AG08396 (cell line): ENCODE measurements around the gene OSBPL9.

ENCODE experiments used
- DNase-seq: peaks from one replicate; pipeline ENCODE4 v3.0.0; 2012; ENCODE audit warnings: low spot score, mixed read lengths

The OSBPL9 gene, protein sequence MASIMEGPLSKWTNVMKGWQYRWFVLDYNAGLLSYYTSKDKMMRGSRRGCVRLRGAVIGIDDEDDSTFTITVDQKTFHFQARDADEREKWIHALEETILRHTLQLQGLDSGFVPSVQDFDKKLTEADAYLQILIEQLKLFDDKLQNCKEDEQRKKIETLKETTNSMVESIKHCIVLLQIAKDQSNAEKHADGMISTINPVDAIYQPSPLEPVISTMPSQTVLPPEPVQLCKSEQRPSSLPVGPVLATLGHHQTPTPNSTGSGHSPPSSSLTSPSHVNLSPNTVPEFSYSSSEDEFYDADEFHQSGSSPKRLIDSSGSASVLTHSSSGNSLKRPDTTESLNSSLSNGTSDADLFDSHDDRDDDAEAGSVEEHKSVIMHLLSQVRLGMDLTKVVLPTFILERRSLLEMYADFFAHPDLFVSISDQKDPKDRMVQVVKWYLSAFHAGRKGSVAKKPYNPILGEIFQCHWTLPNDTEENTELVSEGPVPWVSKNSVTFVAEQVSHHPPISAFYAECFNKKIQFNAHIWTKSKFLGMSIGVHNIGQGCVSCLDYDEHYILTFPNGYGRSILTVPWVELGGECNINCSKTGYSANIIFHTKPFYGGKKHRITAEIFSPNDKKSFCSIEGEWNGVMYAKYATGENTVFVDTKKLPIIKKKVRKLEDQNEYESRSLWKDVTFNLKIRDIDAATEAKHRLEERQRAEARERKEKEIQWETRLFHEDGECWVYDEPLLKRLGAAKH

GRCh38 chr1:51616903-51617708 lies at the start of gene OSBPL9:
Gene OSBPL9, plus strand, starts transcription at chr1:51617092. Its CDS starts 19 bp downstream, at chr1:51617111.
- peak; percentile 92 for DNase-seq

DNA sequence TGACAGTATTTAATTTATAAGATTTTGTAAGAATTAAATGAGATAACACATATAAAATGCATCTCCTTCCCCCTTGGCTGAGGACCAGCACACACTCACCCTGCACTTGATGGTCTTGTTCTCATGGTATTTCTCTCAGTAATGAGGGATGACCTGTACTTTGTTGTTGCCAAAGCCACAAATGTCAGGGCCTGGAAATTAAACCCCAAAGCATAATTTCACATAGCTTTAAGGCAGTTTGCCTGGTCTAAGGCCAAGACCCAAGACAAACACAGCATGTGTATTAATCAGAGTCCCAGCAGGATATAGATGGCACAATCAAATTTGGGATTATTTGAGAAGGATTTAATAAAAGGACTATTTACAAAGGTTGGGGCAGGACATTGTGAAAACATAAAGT lies 49.2 kb upstream of the OSBPL9 start:
- peak; percentile 15 for DNase-seq

GRCh38 chr1:51568231-51568935 lies 48.5 kb upstream of the OSBPL9 start:
- no peak for DNase-seq

DNA sequence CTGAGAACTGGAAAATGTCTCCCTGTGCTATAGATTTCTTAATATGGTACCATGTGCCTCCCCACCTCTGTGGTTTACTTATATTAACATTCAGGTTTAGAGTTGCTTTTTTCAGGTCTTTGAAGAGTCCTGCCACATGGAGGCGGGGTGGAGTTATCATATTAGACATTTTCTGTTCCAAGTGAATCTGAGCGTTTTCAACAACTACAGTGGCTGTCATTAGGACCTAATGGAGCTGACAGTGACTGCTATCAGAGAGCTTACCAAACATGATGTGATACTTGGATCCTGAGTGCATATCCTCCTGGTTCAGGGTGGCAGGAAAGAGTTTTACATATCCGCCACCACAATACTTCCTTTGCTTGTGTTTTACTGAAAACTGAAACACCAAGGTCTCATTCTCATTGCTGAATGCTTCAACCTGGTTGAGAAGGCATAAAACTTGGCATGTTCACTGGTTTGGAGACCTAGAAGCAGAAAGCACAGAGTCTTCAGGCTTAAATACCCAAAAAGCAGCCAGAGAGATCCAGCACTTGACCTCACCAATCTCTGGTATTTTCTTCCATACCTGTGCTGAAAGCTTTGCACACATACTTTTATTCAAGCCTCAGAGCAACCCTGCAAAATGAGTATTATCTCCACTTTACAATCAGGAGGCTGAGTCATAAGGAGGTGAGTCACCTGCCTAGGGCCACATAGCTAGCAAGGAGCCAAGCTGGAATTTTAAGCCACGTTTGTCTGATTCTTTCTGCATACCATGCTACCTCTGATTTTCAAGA lies 47.4 kb upstream of the OSBPL9 start:
- no peak for DNase-seq

DNA sequence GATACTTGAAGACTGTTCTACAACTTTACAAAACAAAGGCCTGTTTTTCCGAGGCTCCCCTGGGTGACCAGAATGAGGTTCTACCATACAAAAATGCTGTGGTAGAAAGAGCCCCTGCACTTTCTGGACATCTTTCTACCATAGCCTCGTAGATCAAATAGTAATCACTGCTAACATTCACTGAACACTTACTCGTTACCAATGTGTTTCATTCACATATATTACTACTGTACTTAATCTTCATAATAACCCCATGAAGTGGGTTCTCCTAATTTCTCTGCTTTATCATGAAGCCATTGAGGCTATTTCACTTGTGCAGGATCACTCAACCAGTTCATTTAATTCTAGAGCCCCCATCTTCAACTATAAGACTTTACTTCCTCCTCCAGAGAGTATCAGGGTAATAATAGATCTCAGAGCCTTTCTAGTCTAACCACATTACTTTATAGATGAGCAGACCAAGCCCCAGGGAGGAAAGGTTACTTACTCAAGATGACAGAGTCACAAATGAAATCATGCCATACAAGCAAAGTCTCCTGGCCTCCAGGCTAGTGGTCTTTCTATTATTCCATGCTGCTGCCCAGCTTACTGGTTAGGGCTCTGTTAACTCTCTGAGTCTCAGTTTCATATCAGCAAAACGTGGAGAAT lies 46.7 kb upstream of the OSBPL9 start:
- no peak for DNase-seq

GRCh38 chr1:51572365-51572764 lies 44.5 kb upstream of the OSBPL9 start:
- DNase-seq, result no peak

DNA sequence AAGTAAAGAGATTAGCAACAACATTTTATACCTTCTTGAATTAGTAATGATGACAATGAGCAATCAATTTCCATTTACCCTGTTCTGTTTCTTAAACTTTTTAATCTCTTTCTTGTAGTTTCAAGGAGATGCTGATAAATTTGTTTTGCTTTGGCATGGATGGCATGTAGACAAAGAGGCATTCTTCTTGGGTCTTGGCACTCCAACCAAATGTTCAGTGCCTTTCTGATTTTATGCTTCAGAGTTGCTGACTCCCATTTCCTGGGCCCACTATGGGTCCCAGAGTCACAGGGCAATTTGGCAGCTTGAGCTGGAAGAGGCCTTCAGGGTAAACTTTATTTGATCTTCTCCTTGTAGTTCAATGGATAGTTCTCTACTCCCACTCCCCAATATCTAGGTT lies 42.1 kb upstream of the OSBPL9 start:
- DNase-seq, result no peak

DNA sequence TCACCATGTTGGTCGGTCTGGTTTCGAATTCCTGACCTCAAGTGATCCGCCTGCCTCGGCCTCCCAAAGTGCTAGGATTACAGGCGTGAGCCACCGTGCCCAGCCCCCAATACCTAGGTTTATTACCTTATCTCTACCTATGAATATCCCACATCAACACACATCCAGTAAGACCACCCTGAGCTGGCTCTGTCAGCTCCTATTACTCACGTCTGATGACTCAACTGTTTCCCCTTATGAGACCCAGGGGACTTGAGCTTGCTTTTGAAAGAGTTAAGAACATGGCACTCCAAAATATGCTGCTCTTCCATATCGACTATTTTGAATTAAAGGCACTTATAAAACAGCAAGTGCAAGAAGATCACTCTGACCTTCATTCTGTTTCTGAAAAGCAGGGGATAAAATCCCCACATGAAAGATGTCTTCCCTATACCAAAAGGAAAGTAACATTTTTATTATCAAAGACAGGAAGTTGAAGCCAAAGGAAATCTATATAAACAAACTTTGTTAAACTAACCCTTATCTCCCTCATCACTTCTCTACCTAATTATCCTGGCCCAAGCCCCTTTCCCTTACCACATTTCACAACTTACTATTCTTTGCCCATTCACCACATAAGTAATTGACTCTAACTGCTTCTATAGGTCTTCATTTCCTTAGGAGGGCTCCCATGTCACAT lies 41.3 kb upstream of the OSBPL9 start:
- no peak for DNase-seq

- DNase-seq, result no peak
Measured at GRCh38 chr1:51576085-51576444, 40.8 kb upstream of the OSBPL9 start.

DNA sequence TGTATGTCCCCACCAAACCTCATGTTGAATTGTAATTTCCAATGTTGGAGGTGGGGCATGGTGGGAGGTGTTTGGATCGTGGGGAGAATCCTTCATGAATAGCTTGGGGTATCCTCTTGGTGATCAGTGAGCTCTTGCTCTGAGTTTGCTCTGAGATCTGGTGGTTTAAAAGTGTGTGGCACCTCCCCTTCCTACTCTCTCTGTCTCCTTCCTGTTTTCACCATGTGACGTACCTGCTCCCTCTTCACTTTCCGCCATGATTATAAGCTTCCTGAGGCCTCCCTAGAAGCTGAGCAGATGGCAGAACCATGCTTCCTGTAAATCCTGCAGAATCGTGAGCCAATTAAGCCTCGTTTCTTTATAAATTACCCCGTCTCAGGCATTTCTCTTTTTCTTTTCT lies 40.0 kb upstream of the OSBPL9 start:
- DNase-seq, result no peak

- no peak for DNase-seq
Measured at GRCh38 chr1:51578383-51579109, 38.3 kb upstream of the OSBPL9 start.

GRCh38 chr1:51581238-51581637 lies 35.7 kb upstream of the OSBPL9 start:
- DNase-seq, result no peak

DNA sequence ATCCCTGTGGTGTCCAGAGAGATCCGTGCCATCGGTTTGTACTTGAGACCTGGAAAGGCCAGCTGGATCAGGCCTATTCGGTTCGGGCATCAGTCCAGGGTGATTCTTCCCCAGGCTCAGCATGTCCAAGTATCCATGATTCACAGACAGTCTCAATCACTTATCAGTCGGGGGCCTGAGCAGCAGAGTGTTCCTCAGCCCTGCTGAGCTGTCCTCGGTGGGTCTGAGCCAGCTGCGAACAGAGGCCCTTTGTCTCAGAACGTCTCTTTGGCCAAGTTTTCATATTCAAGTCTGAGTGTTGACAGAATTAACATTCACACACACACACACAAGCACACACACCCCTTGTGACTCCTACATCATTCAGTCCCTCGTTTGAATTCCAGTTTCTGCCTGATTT lies 33.4 kb upstream of the OSBPL9 start:
- peak; percentile 61 for DNase-seq

DNA sequence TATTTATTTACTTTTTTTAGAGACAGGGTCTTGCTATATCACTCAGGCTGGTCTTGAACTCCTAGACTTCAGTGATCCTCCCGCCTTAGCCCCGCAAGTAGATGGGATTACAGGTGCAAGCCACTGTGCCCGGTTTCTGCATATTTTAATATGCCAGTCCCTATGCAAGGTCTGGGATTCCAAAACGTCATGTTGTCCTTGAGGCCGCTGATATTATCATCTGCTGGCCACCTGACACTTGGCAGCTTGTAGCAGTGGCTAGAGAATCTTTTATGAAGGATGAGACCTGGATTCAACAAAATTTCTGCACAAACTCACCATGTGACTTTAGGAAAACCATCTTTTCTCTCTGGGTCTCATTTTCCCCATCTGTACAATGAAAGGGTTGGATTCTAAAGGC lies 32.9 kb upstream of the OSBPL9 start:
- no peak for DNase-seq

- DNase-seq, result no peak
Measured at GRCh38 chr1:51592711-51593110, 24.2 kb upstream of the OSBPL9 start.

- no peak for DNase-seq
Measured at GRCh38 chr1:51594716-51595115, 22.2 kb upstream of the OSBPL9 start.

DNA sequence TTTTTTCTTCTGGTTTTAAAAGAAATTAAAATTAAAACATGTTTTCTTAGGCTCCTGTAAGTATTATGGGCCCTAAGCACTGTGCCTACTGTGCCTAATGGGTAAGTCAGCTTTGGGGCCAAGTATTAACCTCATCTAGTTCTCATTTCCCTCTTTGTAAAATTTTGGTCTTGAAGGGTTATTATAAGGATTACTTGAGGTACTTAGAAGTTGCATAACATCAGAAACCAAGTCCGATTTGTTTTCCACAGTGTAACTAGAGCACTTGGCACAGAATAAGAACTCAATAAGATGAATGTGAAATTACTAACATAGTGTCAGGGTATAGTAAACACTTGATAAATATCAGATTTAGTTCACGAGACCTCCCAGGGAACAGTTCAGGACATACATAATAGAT lies 16.4 kb upstream of the OSBPL9 start:
- no peak for DNase-seq

GRCh38 chr1:51600965-51601364 lies 15.9 kb upstream of the OSBPL9 start:
- no peak for DNase-seq

DNA sequence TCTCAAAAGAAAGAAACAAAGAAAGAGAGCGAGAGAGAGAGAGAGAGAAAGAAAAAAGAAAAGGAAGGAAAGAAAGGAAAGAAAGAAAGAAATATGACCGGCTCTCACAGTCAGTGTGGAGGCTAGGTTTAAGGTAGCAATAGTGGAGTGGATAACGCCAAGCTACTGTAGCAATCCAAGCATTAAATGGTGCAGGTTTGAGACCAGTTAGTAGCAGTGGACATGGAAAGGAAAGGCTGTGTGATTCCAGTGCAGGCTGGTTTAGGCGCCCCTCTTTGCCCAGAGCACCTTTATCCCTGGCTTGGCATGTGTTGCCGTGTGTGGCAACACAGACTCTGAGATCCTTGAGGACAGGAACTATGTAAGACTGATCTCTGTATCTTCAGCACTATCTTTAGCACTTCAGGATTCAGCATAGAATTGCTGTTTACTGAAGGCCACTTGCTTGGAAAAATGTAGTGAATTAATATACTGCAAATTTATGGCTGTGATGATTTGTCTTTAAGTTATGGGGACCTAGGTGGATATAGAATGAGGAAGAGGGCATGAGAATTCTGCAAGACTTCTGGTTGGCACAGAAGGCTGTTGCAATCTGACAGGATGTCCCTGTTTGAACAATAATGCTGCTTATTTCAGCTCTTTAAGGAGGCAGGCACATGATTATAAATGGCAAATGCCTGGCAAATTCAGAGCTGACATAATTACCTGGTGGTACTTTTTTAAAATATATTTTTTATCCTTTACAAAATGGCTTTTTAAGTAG lies 10.8 kb upstream of the OSBPL9 start:
- DNase-seq, result no peak
